ENCODE measurements around the gene GRAP.
"Not testable (repeated sequence)": the region's sequence is repeated elsewhere in the genome, so short reads cannot be mapped to it uniquely, and the experiment has no call there.

GRAP gene

GRCh38 chr17:19046782-19047375 is at the start of gene GRAP:
Gene GRAP (minus strand): TSS chr17:19046957. CDS start chr17:19046926, 31 bp downstream.
- DNase-seq (ENCODE audit: low read depth in 2 of 2): not testable (repeated sequence)

GRCh38 chr17:19093684-19094438 is 47.1 kb upstream of the GRAP start:
- not testable (repeated sequence) for DNase-seq (ENCODE audit: low read depth in 2 of 2)

- not testable (repeated sequence) for DNase-seq (ENCODE audit: low read depth in 2 of 2)
Observed at GRCh38 chr17:19092737-19093683, 46.3 kb upstream of the GRAP start.

GRCh38 chr17:19090058-19090772 is 43.5 kb upstream of the GRAP start:
- DNase-seq (ENCODE audit: low read depth in 2 of 2): not testable (repeated sequence)

GRCh38 chr17:19088804-19089685 is 42.3 kb upstream of the GRAP start:
- not testable (repeated sequence) for DNase-seq (ENCODE audit: low read depth in 2 of 2)

GRCh38 chr17:19077386-19077785 is 30.6 kb upstream of the GRAP start:
- not testable (repeated sequence) for DNase-seq (ENCODE audit: low read depth in 2 of 2)

- DNase-seq (ENCODE audit: low read depth in 2 of 2): not testable (repeated sequence)
Observed at GRCh38 chr17:19076398-19077192, 29.8 kb upstream of the GRAP start.

GRCh38 chr17:19070318-19071168 is 23.8 kb upstream of the GRAP start:
- not testable (repeated sequence) for DNase-seq (ENCODE audit: low read depth in 2 of 2)

GRCh38 chr17:19064378-19064777 is 17.6 kb upstream of the GRAP start:
- not testable (repeated sequence) for DNase-seq (ENCODE audit: low read depth in 2 of 2)

GRCh38 chr17:19063326-19063956 is 16.7 kb upstream of the GRAP start:
- DNase-seq (ENCODE audit: low read depth in 2 of 2): peak; percentile 73 to 78

- not testable (repeated sequence) for DNase-seq (ENCODE audit: low read depth in 2 of 2)
Observed at GRCh38 chr17:19062718-19063325, 16.1 kb upstream of the GRAP start.

GRCh38 chr17:19062009-19062717 is 15.4 kb upstream of the GRAP start:
- peak in 1 of 2 donors; percentile 90 for DNase-seq (ENCODE audit: low read depth in 2 of 2)

GRCh38 chr17:19055447-19055846 is 8.7 kb upstream of the GRAP start:
- DNase-seq (ENCODE audit: low read depth in 2 of 2): not testable (repeated sequence)

- not testable (repeated sequence) for DNase-seq (ENCODE audit: low read depth in 2 of 2)
Observed at GRCh38 chr17:19048826-19049225, 2.1 kb upstream of the GRAP start.

GRCh38 chr17:19047510-19047909 is 753 bp upstream of the GRAP start:
- DNase-seq (ENCODE audit: low read depth in 2 of 2): not testable (repeated sequence)

GRCh38 chr17:19044643-19045042 is 2.1 kb downstream of the GRAP start:
- not testable (repeated sequence) for DNase-seq (ENCODE audit: low read depth in 2 of 2)

- not testable (repeated sequence) for DNase-seq (ENCODE audit: low read depth in 2 of 2)
Observed at GRCh38 chr17:19043032-19043431, 3.7 kb downstream of the GRAP start.

All from stimulated activated CD8-positive, alpha-beta memory T cell treated with anti-CD3 and anti-CD28 coated beads, Interleukin-15, amount 100 ng/mL, for 48 hours (primary cell).